SU-DHL-6 (cell line): Measurements from ENCODE around the gene DCDC2C.

Experiments
- H2AFZ ChIP-seq: fragments of 200-600 bp; sonication (generic); 2 replicates; pipeline ENCODE4 v1.6.1; 2014; ENCODE audit warnings: low read depth, mild to moderate bottlenecking, moderate library complexity, mixed read lengths, antibody characterized with exemption, low read length; ENCODE audit not compliant: severe bottlenecking
- H3F3A ChIP-seq: fragments of 200-600 bp; shearing (Covaris generic); 2 replicates; pipeline ENCODE4 v1.6.0; 2016; ENCODE audit warnings: antibody characterized with exemption, mild to moderate bottlenecking; ENCODE audit not compliant: insufficient read depth
- H3K27ac ChIP-seq: fragments of 200-600 bp; sonication (generic); 2 replicates; pipeline ENCODE4 v1.5.1; 2016; ENCODE audit warnings: low read depth, mild to moderate bottlenecking, low read length, moderate library complexity, mixed read lengths
- H3K27me3 ChIP-seq: fragments of 200-600 bp; sonication (generic), shearing (Covaris generic); 2 replicates; pipeline ENCODE4 v1.6.0; 2014; ENCODE audit warnings: mild to moderate bottlenecking, low read length
- H3K36me3 ChIP-seq: fragments of 200-600 bp; sonication (generic); 2 replicates; pipeline ENCODE4 v1.6.1; 2014; ENCODE audit warnings: mild to moderate bottlenecking, low read length, mixed read lengths
- H3K4me2 ChIP-seq: fragments of 300-600, 200-600 bp; shearing (Covaris generic), sonication (generic); 2 replicates; pipeline ENCODE4 v1.6.0; 2014; ENCODE audit warnings: low read length, low read depth, mild to moderate bottlenecking; ENCODE audit not compliant: poor library complexity, severe bottlenecking
- H3K4me3 ChIP-seq: fragments of 200-600 bp; sonication (generic); 2 replicates; pipeline ENCODE4 v1.5.1; 2014; ENCODE audit warnings: antibody characterized with exemption, low read length, mild to moderate bottlenecking, mixed read lengths; ENCODE audit not compliant: insufficient read depth, poor library complexity, severe bottlenecking
- H3K79me2 ChIP-seq: fragments of 200-600 bp; sonication (generic); 2 replicates; pipeline ENCODE4 v1.6.1; 2014; ENCODE audit warnings: mild to moderate bottlenecking, low read length, moderate library complexity; ENCODE audit not compliant: insufficient read depth
- H3K9ac ChIP-seq: fragments of 200-600 bp; sonication (generic); 2 replicates; pipeline ENCODE4 v1.7.0; 2014; ENCODE audit warnings: mild to moderate bottlenecking, low read length
- H3K9me2 ChIP-seq: fragments of 200-600 bp; sonication (generic); replicated peaks from 2 replicates; pipeline ENCODE4 v1.6.1; 2014; ENCODE audit warnings: low read length; ENCODE audit not compliant: insufficient read depth
- H3K9me3 ChIP-seq: fragments of 200-600 bp; sonication (generic); 2 replicates; pipeline ENCODE4 v1.6.1; 2014; ENCODE audit warnings: low read length, mixed read lengths; ENCODE audit not compliant: insufficient read depth
- H4K20me1 ChIP-seq: fragments of 200-600 bp; sonication (generic); 2 replicates; pipeline ENCODE4 v1.6.1; 2014; ENCODE audit warnings: low read depth, mild to moderate bottlenecking, antibody characterized with exemption, low read length, moderate library complexity, mixed read lengths
- EZH2phosphoT487 ChIP-seq: fragments of 200-600 bp; sonication (generic), shearing (Covaris generic); conservative IDR thresholded peaks from 2 replicates; pipeline ENCODE4 v1.6.1; 2018; ENCODE audit warnings: mild to moderate bottlenecking, antibody characterized with exemption, low read length, moderate library complexity, mixed read lengths
- TF ChIP-seq, protein P1 (sequence below): fragments of 200-600 bp; sonication (generic); IDR thresholded peaks from one replicate; pipeline ENCODE4 v1.5.1; 2017; ENCODE audit warnings: antibody characterized with exemption, mild to moderate bottlenecking, low read length, moderate library complexity; ENCODE audit not compliant: insufficient read depth, poor library complexity, severe bottlenecking

Gene DCDC2C

DNA sequence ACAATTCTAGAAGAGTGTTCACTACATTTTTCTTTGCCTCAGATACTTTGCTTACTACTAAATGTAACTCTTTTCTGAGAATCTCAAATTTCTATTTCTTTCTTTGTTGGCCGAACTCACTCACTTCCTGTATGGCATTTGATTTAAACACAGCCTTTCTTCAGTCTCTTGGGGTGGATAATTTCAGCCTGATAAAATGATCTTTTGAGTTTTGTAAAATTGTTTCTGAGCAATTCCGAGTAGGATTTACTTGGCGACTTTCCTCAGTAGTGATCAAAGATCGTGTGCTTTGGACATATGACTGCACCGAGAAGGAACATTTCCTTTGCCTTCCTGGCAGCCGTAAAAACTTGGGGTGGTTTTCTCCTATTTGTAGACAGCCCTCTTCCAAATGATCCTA, 127.4 kb downstream of the DCDC2C start:
- Histone ChIP-seq H3K9me2 (no peaks in the 10 kb centered on the region), H3K36me3 (no peaks in the 10 kb centered on the region), H4K20me1 (no peaks in the 10 kb centered on the region), H3K4me3 (no peak overlapping the region), H3K79me2 (no peaks in the 10 kb centered on the region), H3K27ac (no peak overlapping the region), H3K9ac (no peak overlapping the region), H3K9me3 (no peaks in the 10 kb centered on the region), H3F3A (no peaks in the 10 kb centered on the region), H3K4me2 (no peak overlapping the region), H3K27me3 (no peaks in the 10 kb centered on the region), H2AFZ (no peak overlapping the region)
- TF ChIP-seq, protein P1, sequence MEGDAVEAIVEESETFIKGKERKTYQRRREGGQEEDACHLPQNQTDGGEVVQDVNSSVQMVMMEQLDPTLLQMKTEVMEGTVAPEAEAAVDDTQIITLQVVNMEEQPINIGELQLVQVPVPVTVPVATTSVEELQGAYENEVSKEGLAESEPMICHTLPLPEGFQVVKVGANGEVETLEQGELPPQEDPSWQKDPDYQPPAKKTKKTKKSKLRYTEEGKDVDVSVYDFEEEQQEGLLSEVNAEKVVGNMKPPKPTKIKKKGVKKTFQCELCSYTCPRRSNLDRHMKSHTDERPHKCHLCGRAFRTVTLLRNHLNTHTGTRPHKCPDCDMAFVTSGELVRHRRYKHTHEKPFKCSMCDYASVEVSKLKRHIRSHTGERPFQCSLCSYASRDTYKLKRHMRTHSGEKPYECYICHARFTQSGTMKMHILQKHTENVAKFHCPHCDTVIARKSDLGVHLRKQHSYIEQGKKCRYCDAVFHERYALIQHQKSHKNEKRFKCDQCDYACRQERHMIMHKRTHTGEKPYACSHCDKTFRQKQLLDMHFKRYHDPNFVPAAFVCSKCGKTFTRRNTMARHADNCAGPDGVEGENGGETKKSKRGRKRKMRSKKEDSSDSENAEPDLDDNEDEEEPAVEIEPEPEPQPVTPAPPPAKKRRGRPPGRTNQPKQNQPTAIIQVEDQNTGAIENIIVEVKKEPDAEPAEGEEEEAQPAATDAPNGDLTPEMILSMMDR: no peak
- no peak for TF ChIP-seq EZH2phosphoT487

DNA sequence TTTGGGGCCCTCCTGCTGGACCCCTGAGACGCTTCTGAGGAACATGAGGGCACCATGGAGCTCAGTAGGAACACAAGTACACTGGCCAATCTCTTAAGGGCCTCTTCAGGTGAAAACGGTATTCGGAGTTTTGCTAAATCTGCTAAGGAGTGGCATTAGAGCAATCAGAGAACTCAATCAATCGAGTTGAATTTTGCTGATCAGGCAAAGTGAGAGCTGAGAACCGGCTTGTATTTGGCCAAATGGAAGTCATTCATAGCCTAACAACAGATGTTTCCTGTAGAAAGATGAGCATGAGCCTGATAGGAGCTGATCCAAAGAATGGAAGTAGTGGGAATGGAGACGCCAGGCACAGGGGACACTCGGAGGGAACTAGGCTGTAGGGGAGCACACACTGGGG, 133.7 kb downstream of the DCDC2C start:
- H3K4me2 ChIP-seq: no peak overlapping the region
- H3K27ac ChIP-seq: no peak overlapping the region
- H3K79me2 ChIP-seq: no peaks in the 10 kb centered on the region
- no peak overlapping the region for H3K9ac ChIP-seq
- H3K9me3 ChIP-seq: no peaks in the 10 kb centered on the region
- no peaks in the 10 kb centered on the region for H4K20me1 ChIP-seq
- no peaks in the 10 kb centered on the region for H3K9me2 ChIP-seq
- TF ChIP-seq EZH2phosphoT487: no peak
- TF ChIP-seq, protein P1: no peak
- no peak overlapping the region for H3K4me3 ChIP-seq
- H3K27me3 ChIP-seq: no peaks in the 10 kb centered on the region
- H2AFZ ChIP-seq: no peak overlapping the region
- H3K36me3 ChIP-seq: no peaks in the 10 kb centered on the region
- no peaks in the 10 kb centered on the region for H3F3A ChIP-seq

DNA sequence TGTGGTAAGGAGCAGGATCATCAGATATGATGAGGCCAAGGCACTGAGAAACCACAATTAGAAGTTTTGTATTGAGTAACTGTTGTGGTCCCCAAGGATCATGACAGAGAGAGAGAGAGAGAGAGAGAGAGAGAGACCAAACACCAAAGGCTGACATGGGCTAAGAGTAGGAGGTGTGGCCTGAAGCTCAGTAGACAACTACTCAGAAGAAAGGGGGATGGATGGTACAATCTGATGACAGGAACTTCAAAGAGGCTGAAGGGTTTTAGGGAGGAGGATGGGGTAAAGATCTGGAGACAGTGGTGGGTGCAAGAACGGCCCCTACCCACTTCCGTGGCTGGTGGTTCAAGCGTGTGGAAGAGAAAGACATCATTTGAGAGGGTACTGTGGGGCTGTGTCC, 135.0 kb downstream of the DCDC2C start:
- no peak overlapping the region for H3K27ac ChIP-seq
- no peak overlapping the region for H3K4me2 ChIP-seq
- no peak overlapping the region for H3K9ac ChIP-seq
- no peaks in the 10 kb centered on the region for H4K20me1 ChIP-seq
- no peaks in the 10 kb centered on the region for H3F3A ChIP-seq
- H3K9me2 ChIP-seq: no peaks in the 10 kb centered on the region
- H3K9me3 ChIP-seq: no peaks in the 10 kb centered on the region
- TF ChIP-seq, protein P1: no peak
- TF ChIP-seq EZH2phosphoT487: no peak
- no peaks in the 10 kb centered on the region for H3K36me3 ChIP-seq
- H2AFZ ChIP-seq: no peak overlapping the region
- H3K4me3 ChIP-seq: no peak overlapping the region
- H3K79me2 ChIP-seq: no peaks in the 10 kb centered on the region
- no peaks in the 10 kb centered on the region for H3K27me3 ChIP-seq

DNA sequence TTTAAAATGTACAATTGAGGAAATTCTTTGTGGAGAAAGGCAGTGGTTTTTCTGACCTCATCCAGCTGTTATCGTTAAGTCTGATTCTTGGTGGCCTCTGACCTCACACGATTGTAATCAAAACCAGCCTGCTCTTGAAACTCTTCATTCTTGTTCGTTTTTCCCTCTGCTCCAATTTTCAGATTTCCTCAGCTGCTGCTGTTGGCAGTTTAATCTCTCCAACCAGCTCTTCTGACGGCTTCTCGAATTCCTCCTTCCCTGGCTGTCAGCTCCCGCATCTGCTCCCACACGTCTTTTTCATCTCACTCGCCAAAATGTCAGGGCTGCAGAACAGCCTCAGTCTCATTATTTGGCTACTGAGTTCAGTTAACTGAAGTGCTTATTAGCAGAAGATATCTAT, 136.1 kb downstream of the DCDC2C start:
- H3K4me3 ChIP-seq: no peak overlapping the region
- H3K9ac ChIP-seq: no peak overlapping the region
- no peaks in the 10 kb centered on the region for H3K79me2 ChIP-seq
- H3K4me2 ChIP-seq: no peak overlapping the region
- no peaks in the 10 kb centered on the region for H3K9me3 ChIP-seq
- H4K20me1 ChIP-seq: no peaks in the 10 kb centered on the region
- H3K36me3 ChIP-seq: no peaks in the 10 kb centered on the region
- no peaks in the 10 kb centered on the region for H3K9me2 ChIP-seq
- no peak for TF ChIP-seq EZH2phosphoT487
- TF ChIP-seq, protein P1: no peak
- H2AFZ ChIP-seq: no peak overlapping the region
- H3F3A ChIP-seq: no peaks in the 10 kb centered on the region
- no peaks in the 10 kb centered on the region for H3K27me3 ChIP-seq
- no peak overlapping the region for H3K27ac ChIP-seq
